Neural cell (in vitro differentiated cells): ENCODE data around the gene SLC35B2.
"Not testable (repeated sequence)": the region's sequence is repeated elsewhere in the genome, so short reads cannot be mapped to it uniquely, and the experiment has no call there.

ENCODE experiments used
- EP300 ChIP-seq: fragments of 450-650 bp; conservative IDR thresholded peaks from 2 replicates; pipeline ENCODE4 v1.6.1; 2014; ENCODE audit warnings: antibody characterized with exemption, mild to moderate bottlenecking, moderate library complexity; ENCODE audit not compliant: poor library complexity, severe bottlenecking
- POLR2AphosphoS5 ChIP-seq: IDR thresholded peaks from 2 replicates; pipeline ENCODE4 v1.6.1; 2012

DNA sequence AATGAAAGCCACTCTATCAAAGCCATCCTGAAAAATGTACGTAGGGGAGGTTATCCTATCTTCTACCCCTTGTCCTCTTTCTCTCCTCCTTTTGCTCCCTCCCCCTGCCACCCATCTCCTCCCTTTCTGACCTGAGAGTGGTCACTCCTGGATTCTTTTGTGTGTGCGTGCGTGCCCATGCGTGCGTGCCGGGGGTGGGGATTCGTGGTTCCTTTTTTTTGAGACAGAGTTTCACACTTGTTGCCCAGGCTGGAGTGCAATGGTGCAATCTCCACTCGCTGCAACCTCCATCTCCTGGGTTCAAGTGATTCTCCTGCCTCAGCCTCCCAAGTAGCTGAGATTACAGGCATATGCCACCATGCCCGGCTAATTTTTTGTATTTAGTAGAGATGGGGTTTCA, 25.9 kb downstream of the SLC35B2 start:
- TF ChIP-seq EP300, POLR2AphosphoS5: not testable (repeated sequence)
